ENCODE results near the gene CEP250. TPM values are rescaled to one million over a fixed set of nuclear protein-coding genes. Genes with fewer than 3 reads are reported as not detected.
"Not testable (repeated sequence)": the region's sequence is repeated elsewhere in the genome, so short reads cannot be mapped to it uniquely, and the experiment has no call there.

CEP250 gene
- total and polyA plus RNA-seq, 4 experiments from 2014 or later, result 4.4 to 76.9 (median 42.7) TPM

GRCh38 chr20:35544941-35545340 lies 89.5 kb downstream of the CEP250 start:
- DNase-seq; H3K9me3 Mint-ChIP-seq; CTCF ChIA-PET (ENCODE audit: partially characterized antibody); H3K27me3 Mint-ChIP-seq; H3K27ac Mint-ChIP-seq; H3K27me3 ChIP-seq (ENCODE audit: insufficient read depth, low read length); H3K4me3 Mint-ChIP-seq; H3K27ac ChIP-seq (ENCODE audit: low read depth, low read length); H3K9me3 ChIP-seq (ENCODE audit: control insufficient read depth in 1 of 2, low read length in 2 of 2); H3K4me3 ChIP-seq (ENCODE audit: low read length in 2 of 2): not testable (repeated sequence)
- Mint-ChIP-seq H3K36me3 (peaks cover 24 to 29% of the 10 kb centered on the region in 2 donors), H3K4me1 (peaks cover 11 to 28% (median 21%) of the 10 kb centered on the region in 4 donors)
- intact Hi-C loops (cut with micrococcal nuclease), result loop anchor here (5.0 kb wide), 1 partner anchor 197 kb away; the partner anchor contains the start of gene RBM39
- Histone ChIP-seq H3K4me1 (ENCODE audit: insufficient read depth, low read length) (peaks cover 15% of the 10 kb centered on the region), H3K36me3 (ENCODE audit: insufficient read depth, low read length) (peaks cover 16% of the 10 kb centered on the region)
- POLR2A ChIA-PET (ENCODE audit: partially characterized antibody), result interaction anchor here (0.6 kb wide), 1 partner anchor 36 kb away, joined by 3 read pairs; no protein-coding TSS in a partner anchor

DNA sequence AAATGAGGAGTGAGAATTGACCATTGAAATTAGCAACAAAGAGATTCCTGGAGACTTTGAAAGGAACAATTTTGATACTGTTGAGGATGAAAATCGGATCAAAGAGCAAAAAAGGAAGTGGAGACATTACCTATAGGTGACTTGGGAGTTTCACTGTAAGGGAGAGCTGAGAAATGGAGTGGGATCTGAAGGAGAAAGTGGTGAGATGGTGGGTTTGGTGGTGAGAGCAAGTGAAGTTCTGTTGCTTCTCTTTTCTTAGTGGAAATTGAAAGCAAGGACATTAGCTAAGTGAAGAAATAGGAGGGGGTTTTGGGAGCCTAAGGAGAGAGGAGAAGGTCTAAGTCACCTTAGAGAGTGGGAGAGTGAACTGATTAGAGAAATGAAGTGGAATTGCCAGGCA lies 90.7 kb downstream of the CEP250 start:
- Histone ChIP-seq H3K27me3 (ENCODE audit: insufficient read depth, low read length) (no peaks in the 10 kb centered on the region), H3K4me3 (ENCODE audit: low read length in 2 of 2) (no peak overlapping the region), H3K4me1 (ENCODE audit: insufficient read depth, low read length) (peaks cover 13% of the 10 kb centered on the region), H3K27ac (ENCODE audit: low read depth, low read length) (no peak overlapping the region), H3K36me3 (ENCODE audit: insufficient read depth, low read length) (peaks cover 16% of the 10 kb centered on the region), H3K9me3 (ENCODE audit: control insufficient read depth in 1 of 2, low read length in 2 of 2) (no peaks in the 10 kb centered on the region)
- ChIA-PET POLR2A (ENCODE audit: partially characterized antibody) (no interaction called here), CTCF (ENCODE audit: partially characterized antibody) (no interaction called here)
- Mint-ChIP-seq H3K9me3 (no peaks in the 10 kb centered on the region), H3K27ac (no peak overlapping the region), H3K4me3 (no peak overlapping the region), H3K36me3 (peaks cover 26 to 31% of the 10 kb centered on the region in 2 donors), H3K4me1 (peaks cover 11 to 28% (median 20%) of the 10 kb centered on the region in 4 donors), H3K27me3 (no peaks in the 10 kb centered on the region)
- DNase-seq, result no peak
- intact Hi-C loops (cut with micrococcal nuclease), result no loop called here

GRCh38 chr20:35547329-35547728 lies 91.9 kb downstream of the CEP250 start:
- H3K27ac Mint-ChIP-seq, result no peak overlapping the region
- peaks cover 8 to 16% (median 13%) of the 10 kb centered on the region in 4 donors for H3K4me1 Mint-ChIP-seq
- Histone ChIP-seq H3K36me3 (ENCODE audit: insufficient read depth, low read length) (peaks cover 21% of the 10 kb centered on the region), H3K4me3 (ENCODE audit: low read length in 2 of 2) (no peak overlapping the region), H3K27me3 (ENCODE audit: insufficient read depth, low read length) (no peaks in the 10 kb centered on the region), H3K27ac (ENCODE audit: low read depth, low read length) (no peak overlapping the region), H3K4me1 (ENCODE audit: insufficient read depth, low read length) (peaks cover 6% of the 10 kb centered on the region), H3K9me3 (ENCODE audit: control insufficient read depth in 1 of 2, low read length in 2 of 2) (no peaks in the 10 kb centered on the region)
- ChIA-PET CTCF (ENCODE audit: partially characterized antibody) (no interaction called here), POLR2A (ENCODE audit: partially characterized antibody) (no interaction called here)
- DNase-seq, result no peak
- H3K4me3 Mint-ChIP-seq, result no peak overlapping the region
- intact Hi-C loops (cut with micrococcal nuclease), result no loop called here
- peaks cover 26 to 28% of the 10 kb centered on the region in 2 donors for H3K36me3 Mint-ChIP-seq
- H3K9me3 Mint-ChIP-seq, result no peaks in the 10 kb centered on the region
- H3K27me3 Mint-ChIP-seq, result no peaks in the 10 kb centered on the region

DNA sequence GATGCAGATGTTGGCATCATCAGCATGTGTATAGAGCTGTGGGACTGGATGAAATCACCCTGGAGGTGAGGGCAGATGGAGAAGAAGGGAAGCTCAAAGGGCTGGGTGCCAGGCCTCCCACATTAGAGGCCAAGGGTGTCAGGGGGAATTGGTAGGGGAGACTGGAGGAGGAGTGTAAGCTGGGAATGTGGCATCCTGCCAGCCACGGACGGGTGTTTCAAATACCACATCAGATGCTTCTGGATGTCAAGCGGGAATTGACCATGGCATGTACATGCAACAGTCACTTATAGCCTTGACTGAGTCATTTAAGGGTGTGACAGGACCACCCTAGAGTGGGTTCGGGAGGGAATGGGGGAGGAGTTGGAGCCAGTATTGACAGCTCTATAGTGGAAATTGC lies 96.1 kb downstream of the CEP250 start:
- H3K4me3 ChIP-seq (ENCODE audit: low read length in 2 of 2), result no peak overlapping the region
- no peak for DNase-seq
- Mint-ChIP-seq H3K27me3 (no peaks in the 10 kb centered on the region), H3K4me1 (no peaks in the 10 kb centered on the region), H3K4me3 (no peak overlapping the region), H3K27ac (no peak overlapping the region), H3K36me3 (peaks cover 36 to 44% of the 10 kb centered on the region in 2 donors), H3K9me3 (no peaks in the 10 kb centered on the region)
- H3K27me3 ChIP-seq (ENCODE audit: insufficient read depth, low read length), result no peaks in the 10 kb centered on the region
- no peaks in the 10 kb centered on the region for H3K4me1 ChIP-seq (ENCODE audit: insufficient read depth, low read length)
- H3K9me3 ChIP-seq (ENCODE audit: control insufficient read depth in 1 of 2, low read length in 2 of 2), result no peaks in the 10 kb centered on the region
- ChIA-PET CTCF (ENCODE audit: partially characterized antibody) (no interaction called here), POLR2A (ENCODE audit: partially characterized antibody) (interaction anchor here (1.6 kb wide), 1 partner anchor 10 kb away, joined by 7 read pairs; the partner anchor contains the start of gene ERGIC3)
- H3K27ac ChIP-seq (ENCODE audit: low read depth, low read length), result no peak overlapping the region
- peaks cover 41% of the 10 kb centered on the region for H3K36me3 ChIP-seq (ENCODE audit: insufficient read depth, low read length)
- intact Hi-C loops (cut with micrococcal nuclease), result no loop called here

GRCh38 chr20:35552914-35553313 lies 97.5 kb downstream of the CEP250 start:
- H3K36me3 Mint-ChIP-seq, result peaks cover 37 to 50% of the 10 kb centered on the region in 2 donors
- H3K27me3 Mint-ChIP-seq, result no peaks in the 10 kb centered on the region
- H3K9me3 ChIP-seq (ENCODE audit: control insufficient read depth in 1 of 2, low read length in 2 of 2), result no peaks in the 10 kb centered on the region
- no peak overlapping the region for H3K27ac Mint-ChIP-seq
- no peak overlapping the region for H3K27ac ChIP-seq (ENCODE audit: low read depth, low read length)
- H3K4me1 ChIP-seq (ENCODE audit: insufficient read depth, low read length), result no peaks in the 10 kb centered on the region
- no peak for DNase-seq
- H3K4me1 Mint-ChIP-seq, result no peaks in the 10 kb centered on the region
- no peak overlapping the region for H3K4me3 ChIP-seq (ENCODE audit: low read length in 2 of 2)
- intact Hi-C loops (cut with micrococcal nuclease), result no loop called here
- CTCF ChIA-PET (ENCODE audit: partially characterized antibody), result no interaction called here
- H3K4me3 Mint-ChIP-seq, result no peak overlapping the region
- POLR2A ChIA-PET (ENCODE audit: partially characterized antibody), result interaction anchor here (0.6 kb wide), 1 partner anchor 11 kb away, joined by 3 read pairs; the partner anchor contains the start of gene ERGIC3
- no peaks in the 10 kb centered on the region for H3K27me3 ChIP-seq (ENCODE audit: insufficient read depth, low read length)
- H3K9me3 Mint-ChIP-seq, result no peaks in the 10 kb centered on the region
- H3K36me3 ChIP-seq (ENCODE audit: insufficient read depth, low read length), result peaks cover 46% of the 10 kb centered on the region

GRCh38 chr20:35555461-35555860 lies 100.1 kb downstream of the CEP250 start:
- H3K9me3 ChIP-seq (ENCODE audit: control insufficient read depth in 1 of 2, low read length in 2 of 2); H3K4me3 ChIP-seq (ENCODE audit: low read length in 2 of 2); H3K27ac ChIP-seq (ENCODE audit: low read depth, low read length); H3K27me3 Mint-ChIP-seq; H3K4me3 Mint-ChIP-seq; CTCF ChIA-PET (ENCODE audit: partially characterized antibody); H3K9me3 Mint-ChIP-seq; H3K27me3 ChIP-seq (ENCODE audit: insufficient read depth, low read length); H3K27ac Mint-ChIP-seq; intact Hi-C loops (cut with micrococcal nuclease); H3K4me1 ChIP-seq (ENCODE audit: insufficient read depth, low read length); DNase-seq; POLR2A ChIA-PET (ENCODE audit: partially characterized antibody); H3K4me1 Mint-ChIP-seq: not testable (repeated sequence)
- peaks cover 32 to 43% of the 10 kb centered on the region in 2 donors for H3K36me3 Mint-ChIP-seq
- H3K36me3 ChIP-seq (ENCODE audit: insufficient read depth, low read length), result peaks cover 35% of the 10 kb centered on the region

- Histone ChIP-seq H3K27ac (ENCODE audit: low read depth, low read length) (no peak overlapping the region), H3K4me1 (ENCODE audit: insufficient read depth, low read length) (no peaks in the 10 kb centered on the region), H3K36me3 (ENCODE audit: insufficient read depth, low read length) (peaks cover 35% of the 10 kb centered on the region), H3K27me3 (ENCODE audit: insufficient read depth, low read length) (no peaks in the 10 kb centered on the region), H3K4me3 (ENCODE audit: low read length in 2 of 2) (no peak overlapping the region), H3K9me3 (ENCODE audit: control insufficient read depth in 1 of 2, low read length in 2 of 2) (no peaks in the 10 kb centered on the region)
- Mint-ChIP-seq H3K9me3 (no peaks in the 10 kb centered on the region), H3K27me3 (no peaks in the 10 kb centered on the region), H3K4me3 (no peak overlapping the region), H3K27ac (peak overlapping the region in 1 of 7 donors; percentile 41), H3K36me3 (peaks cover 32 to 43% of the 10 kb centered on the region in 2 donors), H3K4me1 (peaks cover 0 to 2% (median 0%) of the 10 kb centered on the region in 4 donors)
- intact Hi-C loops (cut with micrococcal nuclease), result no loop called here
- DNase-seq, result no peak
- ChIA-PET CTCF (ENCODE audit: partially characterized antibody) (no interaction called here), POLR2A (ENCODE audit: partially characterized antibody) (no interaction called here)
These were observed 100.7 kb downstream of the CEP250 start for GRCh38 chr20:35555951-35556645.

All from CD4-positive, alpha-beta memory T cell (primary cell).